ENCODE data around the gene ABHD17B. TPM values are rescaled to one million over a fixed set of nuclear protein-coding genes. Genes with fewer than 3 reads are reported as not detected.

Gene ABHD17B
- total RNA-seq, 1 donor from 2014 or later, result 29.0 TPM

- intact Hi-C loops (cut with micrococcal nuclease), result loop anchor here (10.0 kb wide), 2 partner anchors 608 to 1662 kb away; partner anchors contain the start of genes SMC5 and TMC1
Observed at GRCh38 chr9:71916834-71917534, 6.0 kb upstream of the ABHD17B start.

- intact Hi-C loops (cut with micrococcal nuclease), result loop anchor here (10.0 kb wide), 2 partner anchors 609 to 1661 kb away; partner anchors contain the start of genes SMC5 and TMC1
Observed at GRCh38 chr9:71915495-71915894, 4.5 kb upstream of the ABHD17B start.

GRCh38 chr9:71911908-71912335 lies 929 bp upstream of the ABHD17B start:
- intact Hi-C loops (cut with micrococcal nuclease), result loop anchor here (1.0 to 10.0 kb wide), 14 partner anchors 35 to 1657 kb away; partner anchors contain the start of genes SMC5, TMC1 and ZFAND5

DNA sequence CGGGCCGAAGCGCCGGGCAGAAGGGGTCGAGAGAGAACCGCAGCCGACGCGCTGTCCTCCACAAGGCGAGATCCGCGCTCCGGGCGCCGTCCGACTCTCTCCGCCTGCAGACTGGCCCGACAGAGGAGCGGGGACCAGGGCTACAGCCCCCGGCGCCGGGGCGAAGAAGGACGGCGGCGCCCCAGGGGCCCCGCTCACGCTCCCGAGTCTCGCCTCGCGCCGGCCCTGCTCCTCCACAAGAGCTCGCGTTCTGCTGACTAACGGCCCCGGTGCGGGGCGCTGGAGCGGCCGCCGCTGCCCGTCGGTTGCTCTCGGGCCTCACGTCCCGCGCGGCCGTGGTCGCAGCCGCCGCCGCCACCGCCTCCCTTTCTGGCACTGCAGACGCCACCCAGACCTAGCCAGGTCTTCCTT lies 338 bp downstream of the ABHD17B start:
- intact Hi-C loops (cut with micrococcal nuclease), result loop anchor here (1.0 to 10.0 kb wide), 13 partner anchors 34 to 1656 kb away; partner anchors contain the start of genes SMC5, TMC1 and ZFAND5

- intact Hi-C loops (cut with micrococcal nuclease), result loop anchor here (1.0 to 10.0 kb wide), 7 partner anchors 9 to 1655 kb away; partner anchors contain the start of genes SMC5 and TMC1
Observed at GRCh38 chr9:71909887-71910649, 925 bp downstream of the ABHD17B start.

DNA sequence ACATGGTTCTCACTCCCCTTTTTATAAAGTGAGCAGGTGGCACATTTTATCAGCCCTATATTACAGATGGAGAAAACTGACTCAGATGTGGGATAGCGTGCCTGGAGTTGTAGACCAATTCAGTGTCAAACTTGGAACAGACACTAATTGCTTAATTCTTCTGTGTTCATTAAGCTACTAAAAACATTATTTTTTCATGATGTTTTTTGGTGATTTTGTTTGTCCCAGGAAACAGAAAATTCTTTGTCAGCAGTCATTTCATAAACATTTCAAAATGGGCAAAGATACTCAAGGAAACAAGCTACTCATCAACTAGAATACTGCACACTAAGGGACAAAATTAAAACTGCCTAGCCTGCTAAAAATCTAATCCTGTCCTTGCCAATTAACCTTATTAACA lies 2.2 kb downstream of the ABHD17B start:
- intact Hi-C loops (cut with micrococcal nuclease), result loop anchor here (1.0 kb wide), 2 partner anchors 8 to 12 kb away; no protein-coding TSS in a partner anchor

DNA sequence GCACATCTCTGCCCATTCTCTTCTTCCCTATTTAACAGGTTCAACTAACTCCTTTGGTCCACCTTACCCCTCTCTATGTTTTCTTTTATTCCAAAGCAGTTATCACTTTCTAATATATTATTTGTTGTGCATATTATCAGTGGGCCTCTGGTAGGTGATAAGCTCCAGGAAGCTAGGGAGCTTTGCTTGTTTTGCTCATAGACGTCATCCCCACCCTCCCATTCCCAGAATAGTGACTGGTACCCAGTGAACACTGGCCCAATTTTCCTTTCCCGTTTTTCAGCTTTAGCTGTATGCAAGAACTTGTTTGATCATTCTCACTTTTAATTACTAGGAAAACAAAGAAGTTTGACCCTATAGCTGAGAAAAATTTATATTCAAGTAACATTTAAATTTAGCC lies 6.9 kb downstream of the ABHD17B start:
- intact Hi-C loops (cut with micrococcal nuclease), result no loop called here

- intact Hi-C loops (cut with micrococcal nuclease), result loop anchor here (1.0 kb wide), 1 partner anchor 7 kb away; no protein-coding TSS in a partner anchor
Observed at GRCh38 chr9:71901695-71902597, 9.0 kb downstream of the ABHD17B start.

DNA sequence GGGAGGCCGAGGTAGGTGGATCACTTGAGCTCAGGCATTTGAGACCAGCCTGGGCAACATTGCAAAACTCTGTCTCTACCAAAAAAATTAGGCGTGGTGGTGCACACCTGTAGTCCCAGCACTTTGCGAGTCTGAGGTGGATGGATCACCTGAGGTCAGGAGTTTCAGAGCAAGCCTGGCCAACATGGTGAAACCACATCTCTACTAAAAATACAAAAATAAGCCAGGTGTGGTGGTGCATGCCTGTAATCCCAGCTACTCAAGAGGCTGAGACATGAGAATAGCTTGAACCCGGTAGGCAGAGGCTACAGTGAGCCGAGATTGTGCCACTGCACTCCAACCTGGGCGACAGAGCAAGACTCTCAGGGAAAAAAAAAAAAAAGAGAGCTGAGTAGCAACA lies 12.2 kb downstream of the ABHD17B start:
- intact Hi-C loops (cut with micrococcal nuclease), result loop anchor here (5.0 to 10.0 kb wide), 3 partner anchors 469 to 1334 kb away; partner anchors contain the start of genes ANXA1 and ZFAND5

- intact Hi-C loops (cut with micrococcal nuclease), result loop anchor here (1.0 to 10.0 kb wide), 7 partner anchors 12 to 1333 kb away; partner anchors contain the start of genes ANXA1, CEMIP2 and ZFAND5
Observed at GRCh38 chr9:71897577-71897976, 13.4 kb downstream of the ABHD17B start.

DNA sequence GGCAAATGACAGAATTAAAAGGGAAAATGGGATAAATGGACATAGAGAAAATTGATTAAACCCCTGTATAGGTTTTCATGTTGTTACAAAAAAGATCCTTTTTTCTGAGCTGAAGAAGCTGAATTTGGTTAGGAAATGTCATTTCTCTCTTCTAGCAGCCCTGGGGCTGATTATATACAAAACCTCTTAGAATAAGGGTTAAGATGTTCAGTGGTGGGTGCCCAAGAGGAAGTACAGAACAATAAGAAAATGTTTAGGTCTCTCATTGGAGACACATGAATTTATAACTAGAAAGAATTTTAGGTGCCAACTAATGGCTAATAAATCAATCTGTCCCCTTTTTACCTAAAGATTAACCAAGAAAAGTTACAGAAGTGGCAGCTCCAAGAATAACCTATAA lies 14.2 kb downstream of the ABHD17B start:
- intact Hi-C loops (cut with micrococcal nuclease), result loop anchor here (1.0 to 10.0 kb wide), 8 partner anchors 9 to 1332 kb away; partner anchors contain the start of genes ANXA1, CEMIP2 and ZFAND5

DNA sequence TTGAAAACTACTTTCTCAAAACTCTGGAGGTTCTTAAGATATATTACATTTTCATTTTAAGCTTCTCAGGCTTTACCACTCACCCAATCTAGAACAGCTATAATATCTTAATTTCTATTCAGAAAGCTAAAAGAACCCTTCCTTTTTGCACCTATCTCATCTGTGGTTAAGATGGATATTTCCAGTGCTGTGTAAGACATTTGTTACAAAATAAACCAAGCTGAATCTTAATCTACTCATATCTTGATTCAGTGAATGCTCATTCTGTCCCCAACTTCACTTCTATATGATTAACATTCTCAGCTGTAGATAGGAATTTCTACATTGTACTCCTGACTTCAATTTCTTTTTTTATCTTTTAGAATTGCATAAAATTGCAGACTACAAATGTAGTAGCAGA lies 15.0 kb downstream of the ABHD17B start:
- intact Hi-C loops (cut with micrococcal nuclease), result loop anchor here (1.0 to 10.0 kb wide), 6 partner anchors 9 to 1331 kb away; partner anchors contain the start of genes ANXA1, CEMIP2 and ZFAND5

DNA sequence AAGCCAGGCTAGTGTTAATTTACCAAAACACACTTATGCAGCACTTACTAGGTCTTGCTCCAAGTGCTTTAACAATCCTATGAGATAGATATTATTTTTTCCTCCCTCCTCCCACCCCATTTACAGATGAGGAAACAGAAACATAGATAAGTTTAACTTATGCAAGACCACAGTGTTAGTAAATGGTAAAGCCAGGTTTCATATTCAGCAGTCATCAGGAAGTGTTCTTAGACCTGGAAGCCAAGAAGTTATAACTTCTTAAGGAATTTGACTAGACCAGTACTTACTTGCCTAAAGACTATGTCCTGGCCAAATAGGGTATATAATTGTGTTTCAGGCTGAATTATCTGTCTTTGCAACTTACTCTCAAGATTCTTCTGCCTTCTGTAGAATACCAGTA lies 15.9 kb downstream of the ABHD17B start:
- intact Hi-C loops (cut with micrococcal nuclease), result loop anchor here (5.0 to 10.0 kb wide), 3 partner anchors 472 to 1330 kb away; partner anchors contain the start of genes ANXA1 and ZFAND5

- intact Hi-C loops (cut with micrococcal nuclease), result loop anchor here (10.0 kb wide), 2 partner anchors 1263 to 1327 kb away; partner anchors contain the start of gene ANXA1
Observed at GRCh38 chr9:71891557-71892189, 19.3 kb downstream of the ABHD17B start.

- intact Hi-C loops (cut with micrococcal nuclease), result loop anchor here (10.0 kb wide), 2 partner anchors 1265 to 1325 kb away; partner anchors contain the start of gene ANXA1
Observed at GRCh38 chr9:71890042-71890679, 20.8 kb downstream of the ABHD17B start.

GRCh38 chr9:71887362-71887761 lies 23.6 kb downstream of the ABHD17B start:
- intact Hi-C loops (cut with micrococcal nuclease), result loop anchor here (1.0 kb wide), 2 partner anchors 9 kb away; no protein-coding TSS in a partner anchor

- intact Hi-C loops (cut with micrococcal nuclease), result no loop called here
Observed at GRCh38 chr9:71886541-71886940, 24.5 kb downstream of the ABHD17B start.

DNA sequence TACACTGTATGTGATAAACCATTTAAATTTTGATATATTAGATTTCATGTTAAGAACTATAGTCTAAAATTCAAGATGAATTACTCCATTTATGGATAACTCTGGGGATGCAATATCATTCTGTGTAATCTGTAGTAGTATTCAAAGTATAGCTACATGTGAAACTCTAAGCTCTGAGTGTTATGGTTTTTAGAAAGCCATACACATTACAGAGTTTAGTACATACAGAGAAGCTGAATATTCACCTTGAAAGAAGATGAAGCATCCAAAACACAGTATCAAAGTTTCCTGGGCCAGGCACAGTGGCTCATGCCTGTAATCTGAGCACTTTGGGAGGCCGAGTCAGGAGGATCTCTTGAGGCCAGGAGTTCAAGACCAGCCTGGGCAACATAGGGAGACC lies 25.0 kb downstream of the ABHD17B start:
- intact Hi-C loops (cut with micrococcal nuclease), result no loop called here

DNA sequence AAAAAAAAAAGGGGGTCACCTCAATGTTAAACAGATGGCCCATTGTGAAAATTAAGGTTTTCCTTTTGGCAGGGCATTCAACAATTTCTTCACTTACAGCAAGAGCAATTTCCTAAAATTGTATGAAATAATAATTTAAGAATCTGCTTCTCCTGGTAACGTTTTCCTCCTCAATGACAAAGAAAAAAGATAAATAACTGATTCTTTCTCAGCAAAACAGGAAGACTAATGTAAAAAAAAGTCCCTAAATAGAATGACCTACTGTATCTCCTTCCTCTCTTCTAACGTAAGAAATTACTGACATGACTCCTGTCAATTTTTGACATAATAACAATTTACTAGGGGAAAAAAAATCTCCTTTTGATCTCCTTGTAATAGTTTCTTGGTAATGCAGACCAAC lies 25.5 kb downstream of the ABHD17B start:
- intact Hi-C loops (cut with micrococcal nuclease), result no loop called here
